SK-N-SH treated with all-trans-retinoic acid at 6 μM for 48 hours (cell line): ENCODE results near the gene SPDYE17.
"Not testable (repeated sequence)": the region's sequence is repeated elsewhere in the genome, so short reads cannot be mapped to it uniquely, and the experiment has no call there.

Experiments
- ATAC-seq: fragments of 200-7000 bp; cut with Tn5 transposase; 3 replicates; pipeline ENCODE4 v1.9.1; 2020; ENCODE audit warnings: mild to moderate bottlenecking, moderate library complexity
- ARNTL ChIP-seq: fragments of 450-650 bp; formaldehyde crosslinking; IDR thresholded peaks from 2 replicates; pipeline ENCODE4 v1.5.0; 2020; ENCODE audit warnings: low read depth, mild to moderate bottlenecking, moderate library complexity, borderline replicate concordance
- BACH2 ChIP-seq: fragments of 250-450 bp; sonication (Bioruptor Pico); IDR thresholded peaks from 2 replicates; pipeline ENCODE4 v1.9.0; 2021; ENCODE audit warnings: mild to moderate bottlenecking, borderline replicate concordance
- CSDC2 ChIP-seq: fragments of 250-450 bp; sonication (Bioruptor Pico); IDR thresholded peaks from 2 replicates; pipeline ENCODE4 v1.5.0; 2020; ENCODE audit warnings: mild to moderate bottlenecking, moderate library complexity
- ESRRG ChIP-seq: fragments of 250-450 bp; sonication (Bioruptor Pico); IDR thresholded peaks from 2 replicates; pipeline ENCODE4 v1.6.1; 2021; ENCODE audit warnings: mild to moderate bottlenecking
- GLIS3 ChIP-seq: fragments of 250-450 bp; sonication (Bioruptor Pico); IDR thresholded peaks from 2 replicates; pipeline ENCODE4 v1.5.0; 2020; ENCODE audit warnings: mild to moderate bottlenecking, moderate library complexity
- ISL1 ChIP-seq: fragments of 250-450 bp; sonication (Bioruptor Pico); IDR thresholded peaks from 2 replicates; pipeline ENCODE4 v2.1.2; 2022; ENCODE audit warnings: mild to moderate bottlenecking, moderate library complexity
- OSR1 ChIP-seq: fragments of 250-450 bp; sonication (Bioruptor Pico); IDR thresholded peaks from 2 replicates; pipeline ENCODE4 v1.8.0; 2022; ENCODE audit warnings: moderate library complexity, mild to moderate bottlenecking, inconsistent platforms
- PATZ1 ChIP-seq: fragments of 250-450 bp; sonication (Bioruptor Pico); IDR thresholded peaks from 2 replicates; pipeline ENCODE4 v1.8.0; 2020; ENCODE audit warnings: mild to moderate bottlenecking, moderate library complexity, borderline replicate concordance
- PPARA ChIP-seq: fragments of 250-450 bp; sonication (Bioruptor Pico); IDR thresholded peaks from 2 replicates; pipeline ENCODE4 v1.5.0; 2020; ENCODE audit warnings: mild to moderate bottlenecking, borderline replicate concordance
- RARB ChIP-seq: fragments of 250-450 bp; sonication (Bioruptor Pico); IDR thresholded peaks from 2 replicates; pipeline ENCODE4 v1.8.0; 2021; ENCODE audit warnings: mild to moderate bottlenecking, moderate library complexity
- SNAI2 ChIP-seq: fragments of 250-450 bp; sonication (Bioruptor Pico); IDR thresholded peaks from 2 replicates; pipeline ENCODE4 v1.5.0; 2020; ENCODE audit warnings: mild to moderate bottlenecking, moderate library complexity
- TCF4 ChIP-seq: fragments of 250-450 bp; sonication (Bioruptor Pico); IDR thresholded peaks from 2 replicates; pipeline ENCODE4 v1.8.0; 2021; ENCODE audit warnings: mild to moderate bottlenecking, moderate library complexity, borderline replicate concordance
- TOX ChIP-seq: fragments of 250-450 bp; sonication (Bioruptor Pico); IDR thresholded peaks from 2 replicates; pipeline ENCODE4 v1.8.0; 2021; ENCODE audit warnings: mild to moderate bottlenecking, moderate library complexity, borderline replicate concordance
- TSHZ2 ChIP-seq: fragments of 250-450 bp; sonication (Bioruptor Pico); IDR thresholded peaks from 2 replicates; pipeline ENCODE4 v1.5.0; 2020; ENCODE audit warnings: mild to moderate bottlenecking, moderate library complexity
- ZC3H10 ChIP-seq: fragments of 250-450 bp; sonication (Bioruptor Pico); IDR thresholded peaks from 2 replicates; pipeline ENCODE4 v1.5.1; 2021; ENCODE audit warnings: mild to moderate bottlenecking, moderate library complexity
- ZFP3 ChIP-seq: fragments of 250-450 bp; sonication (Bioruptor Pico); IDR thresholded peaks from 2 replicates; pipeline ENCODE4 v1.5.0; 2020; ENCODE audit warnings: mild to moderate bottlenecking, moderate library complexity
- ZFP30 ChIP-seq: fragments of 450-650 bp; formaldehyde crosslinking; IDR thresholded peaks from 2 replicates; pipeline ENCODE4 v1.5.0; 2022; ENCODE audit warnings: mild to moderate bottlenecking, moderate library complexity
- ZNF565 ChIP-seq: fragments of 450-650 bp; formaldehyde crosslinking; conservative IDR thresholded peaks from 2 replicates; pipeline ENCODE4 v1.5.0; 2020; ENCODE audit warnings: low read depth, mild to moderate bottlenecking, moderate library complexity
- ZNF70 ChIP-seq: fragments of 450-650 bp; formaldehyde crosslinking; IDR thresholded peaks from 2 replicates; pipeline ENCODE4 v1.5.0; 2020; ENCODE audit warnings: mild to moderate bottlenecking, moderate library complexity
- ZNF8 ChIP-seq: fragments of 450-650 bp; formaldehyde crosslinking; IDR thresholded peaks from 2 replicates; pipeline ENCODE4 v1.5.0; 2020; ENCODE audit warnings: mild to moderate bottlenecking, moderate library complexity
- TF ChIP-seq, protein P1 (sequence below): fragments of 250-450 bp; sonication (Bioruptor Pico); IDR thresholded peaks from 2 replicates; pipeline ENCODE4 v1.8.0; 2021; ENCODE audit warnings: low read depth, mild to moderate bottlenecking, moderate library complexity, borderline replicate concordance
- TF ChIP-seq, protein P2 (sequence below): fragments of 250-450 bp; sonication (Bioruptor Pico); IDR thresholded peaks from 2 replicates; pipeline ENCODE4 v1.5.1; 2020; ENCODE audit warnings: low read depth, mild to moderate bottlenecking, moderate library complexity

SPDYE17 gene

DNA sequence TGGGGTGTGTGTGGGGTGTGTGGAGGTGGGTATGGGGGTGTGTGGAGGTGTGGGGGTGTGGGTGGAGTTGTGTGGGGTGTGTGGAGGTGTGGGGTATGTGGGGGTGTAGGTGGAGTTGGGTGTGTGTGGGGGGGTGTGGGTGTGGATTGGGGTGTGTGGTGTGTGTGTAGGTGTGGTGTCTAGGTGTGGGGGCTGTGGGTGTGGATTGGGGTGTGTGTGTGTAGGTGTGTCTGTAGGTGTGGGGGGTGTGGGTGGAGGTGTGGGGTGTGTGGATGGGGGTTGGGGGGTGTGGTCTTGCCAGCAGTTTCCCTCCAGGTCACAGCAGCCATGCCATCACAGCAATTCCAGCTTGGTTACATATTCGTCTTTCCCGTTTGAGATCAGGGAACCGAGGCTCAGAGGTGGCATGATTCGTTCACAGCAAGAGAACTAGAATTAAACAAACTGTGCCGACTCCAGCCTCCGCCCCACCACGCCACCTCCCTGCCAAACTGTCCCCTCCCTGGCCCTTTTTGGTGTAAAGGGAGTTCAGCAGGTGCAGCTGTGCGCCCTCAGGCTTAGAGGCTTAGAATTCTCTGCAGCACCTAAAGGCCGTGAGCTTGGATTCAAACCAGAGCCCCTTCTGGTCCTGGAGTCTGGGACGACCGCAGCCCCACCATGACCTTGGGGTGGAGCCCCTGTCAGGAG is 33.3 kb downstream of the SPDYE17 start:
- not testable (repeated sequence) for ATAC-seq

GRCh38 chr7:76998285-76998589 is 33.9 kb downstream of the SPDYE17 start:
- TF ChIP-seq ISL1 (CRISPR knock-in tag), result no peak
- TF ChIP-seq, protein P1, sequence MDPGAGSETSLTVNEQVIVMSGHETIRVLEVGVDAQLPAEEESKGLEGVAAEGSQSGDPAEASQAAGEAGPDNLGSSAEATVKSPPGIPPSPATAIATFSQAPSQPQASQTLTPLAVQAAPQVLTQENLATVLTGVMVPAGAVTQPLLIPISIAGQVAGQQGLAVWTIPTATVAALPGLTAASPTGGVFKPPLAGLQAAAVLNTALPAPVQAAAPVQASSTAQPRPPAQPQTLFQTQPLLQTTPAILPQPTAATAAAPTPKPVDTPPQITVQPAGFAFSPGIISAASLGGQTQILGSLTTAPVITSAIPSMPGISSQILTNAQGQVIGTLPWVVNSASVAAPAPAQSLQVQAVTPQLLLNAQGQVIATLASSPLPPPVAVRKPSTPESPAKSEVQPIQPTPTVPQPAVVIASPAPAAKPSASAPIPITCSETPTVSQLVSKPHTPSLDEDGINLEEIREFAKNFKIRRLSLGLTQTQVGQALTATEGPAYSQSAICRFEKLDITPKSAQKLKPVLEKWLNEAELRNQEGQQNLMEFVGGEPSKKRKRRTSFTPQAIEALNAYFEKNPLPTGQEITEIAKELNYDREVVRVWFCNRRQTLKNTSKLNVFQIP (CRISPR knock-in tag), result no peak
- TF ChIP-seq BACH2, result no peak
- no peak for TF ChIP-seq TOX (CRISPR knock-in tag)
- TF ChIP-seq RARB (CRISPR knock-in tag), result no peak
- no peak for TF ChIP-seq ZNF70 (CRISPR knock-in tag)
- TF ChIP-seq TCF4 (CRISPR knock-in tag), result no peak
- no peak for TF ChIP-seq ZNF8 (CRISPR knock-in tag)
- no peak for TF ChIP-seq ZC3H10 (CRISPR knock-in tag)
- no peak for TF ChIP-seq PPARA (CRISPR knock-in tag)
- TF ChIP-seq, protein P2, sequence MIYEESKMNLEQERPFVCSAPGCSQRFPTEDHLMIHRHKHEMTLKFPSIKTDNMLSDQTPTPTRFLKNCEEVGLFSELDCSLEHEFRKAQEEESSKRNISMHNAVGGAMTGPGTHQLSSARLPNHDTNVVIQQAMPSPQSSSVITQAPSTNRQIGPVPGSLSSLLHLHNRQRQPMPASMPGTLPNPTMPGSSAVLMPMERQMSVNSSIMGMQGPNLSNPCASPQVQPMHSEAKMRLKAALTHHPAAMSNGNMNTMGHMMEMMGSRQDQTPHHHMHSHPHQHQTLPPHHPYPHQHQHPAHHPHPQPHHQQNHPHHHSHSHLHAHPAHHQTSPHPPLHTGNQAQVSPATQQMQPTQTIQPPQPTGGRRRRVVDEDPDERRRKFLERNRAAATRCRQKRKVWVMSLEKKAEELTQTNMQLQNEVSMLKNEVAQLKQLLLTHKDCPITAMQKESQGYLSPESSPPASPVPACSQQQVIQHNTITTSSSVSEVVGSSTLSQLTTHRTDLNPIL (CRISPR knock-in tag), result no peak
- TF ChIP-seq CSDC2 (CRISPR knock-in tag), result no peak
- no peak for TF ChIP-seq ESRRG (CRISPR knock-in tag)
- no peak for TF ChIP-seq ZFP30
- TF ChIP-seq OSR1 (CRISPR knock-in tag), result no peak
- TF ChIP-seq SNAI2, result no peak
- TF ChIP-seq GLIS3 (CRISPR knock-in tag), result no peak
- no peak for TF ChIP-seq PATZ1
- TF ChIP-seq TSHZ2 (CRISPR knock-in tag), result no peak
- TF ChIP-seq ZFP3, result no peak
- no peak for ATAC-seq

- ATAC-seq, result no peak
- TF ChIP-seq ARNTL (CRISPR knock-in tag) (no peak), ZC3H10 (CRISPR knock-in tag) (no peak), ISL1 (CRISPR knock-in tag) (no peak), SNAI2 (no peak), OSR1 (CRISPR knock-in tag) (no peak), ESRRG (CRISPR knock-in tag) (no peak), RARB (CRISPR knock-in tag) (no peak), TCF4 (CRISPR knock-in tag) (no peak), GLIS3 (CRISPR knock-in tag) (no peak), BACH2 (no peak), ZNF8 (CRISPR knock-in tag) (no peak), TSHZ2 (CRISPR knock-in tag) (no peak), CSDC2 (CRISPR knock-in tag) (no peak), ZNF565 (CRISPR knock-in tag) (no peak), ZFP30 (no peak), ZNF70 (CRISPR knock-in tag) (no peak), PPARA (CRISPR knock-in tag) (no peak), ZFP3 (no peak)
- TF ChIP-seq, protein P2 (CRISPR knock-in tag), result no peak
These were observed 34.5 kb downstream of the SPDYE17 start for GRCh38 chr7:76997381-76998284.
